ENCODE data around the gene DPH7. TPM values are rescaled to one million over a fixed set of nuclear protein-coding genes. Genes with fewer than 3 reads are reported as not detected.

DPH7 gene
- total RNA-seq, 2 donors from 2014 or later: 44.4 to 46.5 TPM

DNA sequence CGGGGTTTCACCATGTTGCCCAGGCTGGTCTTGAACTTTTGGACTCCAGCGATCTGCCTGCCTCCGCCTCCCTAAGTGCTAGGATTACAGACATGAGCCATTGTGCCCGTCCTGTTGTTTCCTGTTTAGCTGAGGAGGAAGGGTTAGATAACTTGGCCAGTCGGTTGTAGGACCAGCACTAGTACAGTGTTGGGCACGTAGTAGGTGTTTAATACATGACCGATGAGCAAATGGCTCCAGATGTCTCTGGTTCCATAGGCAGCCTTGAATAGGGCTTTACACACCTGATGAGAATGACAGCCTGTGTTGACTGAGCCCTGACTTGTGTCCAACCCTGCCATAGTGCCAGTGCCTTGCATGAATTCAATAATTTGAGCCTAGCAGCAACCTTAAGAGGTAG is 41.9 kb upstream of the DPH7 start:
- DNase-seq (no peak), ATAC-seq (no peak)
- Histone ChIP-seq H3K36me3 (replicated peaks in 1 of 2; ENCODE audit: insufficient read depth in 1 of 2, low read depth in 2 of 2) (no peaks in the 10 kb centered on the region), H3K27ac (no peak overlapping the region), H3K4me1 (peaks cover 24% of the 10 kb centered on the region), H3K9me3 (no peaks in the 10 kb centered on the region), H3K4me3 (no peak overlapping the region), H3K27me3 (no peaks in the 10 kb centered on the region)
- WGBS, 2 donors: 45 to 63% methylated on average over 7 of the region's 7 CpGs
- TF ChIP-seq, protein P1, sequence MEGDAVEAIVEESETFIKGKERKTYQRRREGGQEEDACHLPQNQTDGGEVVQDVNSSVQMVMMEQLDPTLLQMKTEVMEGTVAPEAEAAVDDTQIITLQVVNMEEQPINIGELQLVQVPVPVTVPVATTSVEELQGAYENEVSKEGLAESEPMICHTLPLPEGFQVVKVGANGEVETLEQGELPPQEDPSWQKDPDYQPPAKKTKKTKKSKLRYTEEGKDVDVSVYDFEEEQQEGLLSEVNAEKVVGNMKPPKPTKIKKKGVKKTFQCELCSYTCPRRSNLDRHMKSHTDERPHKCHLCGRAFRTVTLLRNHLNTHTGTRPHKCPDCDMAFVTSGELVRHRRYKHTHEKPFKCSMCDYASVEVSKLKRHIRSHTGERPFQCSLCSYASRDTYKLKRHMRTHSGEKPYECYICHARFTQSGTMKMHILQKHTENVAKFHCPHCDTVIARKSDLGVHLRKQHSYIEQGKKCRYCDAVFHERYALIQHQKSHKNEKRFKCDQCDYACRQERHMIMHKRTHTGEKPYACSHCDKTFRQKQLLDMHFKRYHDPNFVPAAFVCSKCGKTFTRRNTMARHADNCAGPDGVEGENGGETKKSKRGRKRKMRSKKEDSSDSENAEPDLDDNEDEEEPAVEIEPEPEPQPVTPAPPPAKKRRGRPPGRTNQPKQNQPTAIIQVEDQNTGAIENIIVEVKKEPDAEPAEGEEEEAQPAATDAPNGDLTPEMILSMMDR (IDR thresholded peaks at IDR 0.05): no peak
- TF ChIP-seq POLR2A (IDR thresholded peaks at IDR 0.05): no peak
- intact Hi-C loops (cut with DNase I): no loop called here

DNA sequence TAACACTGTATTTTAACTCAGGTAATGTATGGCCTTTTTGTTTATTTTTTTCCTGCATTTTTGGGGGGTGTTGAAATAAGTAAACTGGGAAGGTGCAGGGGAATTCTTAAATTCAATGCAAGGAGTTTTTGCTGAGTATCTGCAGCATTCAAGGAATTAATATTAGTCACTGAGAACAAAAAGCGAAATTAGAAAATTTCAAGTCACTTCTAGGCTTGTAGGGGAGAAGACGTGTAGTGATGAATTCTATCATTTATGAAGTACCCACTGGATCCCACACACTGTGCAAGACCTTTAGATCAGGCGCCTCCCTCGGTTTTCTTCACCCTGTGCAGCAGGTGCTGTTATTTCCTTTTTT is 41.3 kb upstream of the DPH7 start:
- peaks cover 29% of the 10 kb centered on the region for H3K4me1 ChIP-seq
- H3K9me3 ChIP-seq: no peaks in the 10 kb centered on the region
- H3K27ac ChIP-seq: peak overlapping the region in 2 of 4 donors; percentile 82 to 85
- WGBS, 2 donors: 51 to 58% methylated on average over 4 of the region's 4 CpGs
- H3K4me3 ChIP-seq: peak overlapping the region in 1 of 2 donors; percentile 53
- ATAC-seq (no peak), DNase-seq (no peak)
- no peaks in the 10 kb centered on the region for H3K27me3 ChIP-seq
- H3K36me3 ChIP-seq (replicated peaks in 1 of 2; ENCODE audit: insufficient read depth in 1 of 2, low read depth in 2 of 2): peaks cover 0 to 2% of the 10 kb centered on the region in 2 donors
- intact Hi-C loops (cut with DNase I): no loop called here
- no peak for TF ChIP-seq POLR2A (IDR thresholded peaks at IDR 0.05)
- TF ChIP-seq, protein P1 (IDR thresholded peaks at IDR 0.05): no peak

DNA sequence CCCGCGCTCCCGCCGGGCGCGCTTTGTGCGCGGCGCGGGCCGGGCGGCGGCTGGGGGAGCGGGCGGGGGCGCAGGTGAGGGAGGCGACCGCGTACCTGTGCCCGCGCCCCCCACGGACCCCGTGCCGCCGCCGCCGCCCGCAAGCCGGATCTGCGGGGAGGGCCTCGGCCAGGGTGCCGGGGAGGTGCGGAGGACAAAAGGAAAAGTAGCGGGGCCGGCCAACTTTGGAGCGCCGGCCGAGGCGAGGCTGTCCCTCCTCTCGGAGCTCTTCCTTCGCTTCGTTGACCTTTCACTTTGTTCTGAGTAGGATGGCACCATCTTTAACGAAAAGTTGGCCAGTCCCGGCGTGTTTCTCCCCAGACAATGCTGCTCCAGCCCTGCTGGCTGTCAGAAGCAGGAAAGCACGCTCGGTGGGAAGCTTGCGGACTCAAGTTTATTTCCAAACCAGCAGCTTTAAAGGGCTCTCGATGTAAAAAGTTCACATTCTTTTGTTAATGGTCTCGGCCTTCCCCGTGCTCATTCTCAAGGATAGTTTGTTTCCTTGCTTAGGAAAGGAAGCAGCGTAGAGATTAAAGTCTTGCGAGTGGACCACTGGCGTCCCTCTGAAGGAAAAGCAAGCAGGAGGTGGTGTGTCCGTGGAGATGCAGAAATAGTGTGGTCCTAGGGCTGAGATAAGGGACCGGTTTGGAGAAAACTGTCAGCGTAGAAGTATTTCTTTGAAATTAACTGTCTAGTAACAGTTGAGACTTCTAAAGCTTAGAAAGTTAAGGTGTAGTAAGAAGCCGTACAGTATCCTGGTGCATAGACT is 40.7 kb upstream of the DPH7 start:
- peak overlapping the region; percentile 31 to 53 for H3K4me3 ChIP-seq
- 1% methylated on average over 14 to 39 of the region's 58 CpGs for WGBS, 2 donors
- H3K9me3 ChIP-seq: no peaks in the 10 kb centered on the region
- peak overlapping the region; percentile 64 to 85 (median 74) for H3K27ac ChIP-seq
- TF ChIP-seq POLR2A (IDR thresholded peaks at IDR 0.05): peak in 1 of 3 donors; percentile 18
- TF ChIP-seq, protein P1 (IDR thresholded peaks at IDR 0.05): no peak
- intact Hi-C loops (cut with DNase I): no loop called here
- peaks cover 30% of the 10 kb centered on the region for H3K4me1 ChIP-seq
- H3K27me3 ChIP-seq: no peaks in the 10 kb centered on the region
- DNase-seq (peak in 3 of 4 donors; percentile 35 to 46 (median 44)), ATAC-seq (peak; percentile 1)
- peaks cover 0 to 4% of the 10 kb centered on the region in 2 donors for H3K36me3 ChIP-seq (replicated peaks in 1 of 2; ENCODE audit: insufficient read depth in 1 of 2, low read depth in 2 of 2)

DNA sequence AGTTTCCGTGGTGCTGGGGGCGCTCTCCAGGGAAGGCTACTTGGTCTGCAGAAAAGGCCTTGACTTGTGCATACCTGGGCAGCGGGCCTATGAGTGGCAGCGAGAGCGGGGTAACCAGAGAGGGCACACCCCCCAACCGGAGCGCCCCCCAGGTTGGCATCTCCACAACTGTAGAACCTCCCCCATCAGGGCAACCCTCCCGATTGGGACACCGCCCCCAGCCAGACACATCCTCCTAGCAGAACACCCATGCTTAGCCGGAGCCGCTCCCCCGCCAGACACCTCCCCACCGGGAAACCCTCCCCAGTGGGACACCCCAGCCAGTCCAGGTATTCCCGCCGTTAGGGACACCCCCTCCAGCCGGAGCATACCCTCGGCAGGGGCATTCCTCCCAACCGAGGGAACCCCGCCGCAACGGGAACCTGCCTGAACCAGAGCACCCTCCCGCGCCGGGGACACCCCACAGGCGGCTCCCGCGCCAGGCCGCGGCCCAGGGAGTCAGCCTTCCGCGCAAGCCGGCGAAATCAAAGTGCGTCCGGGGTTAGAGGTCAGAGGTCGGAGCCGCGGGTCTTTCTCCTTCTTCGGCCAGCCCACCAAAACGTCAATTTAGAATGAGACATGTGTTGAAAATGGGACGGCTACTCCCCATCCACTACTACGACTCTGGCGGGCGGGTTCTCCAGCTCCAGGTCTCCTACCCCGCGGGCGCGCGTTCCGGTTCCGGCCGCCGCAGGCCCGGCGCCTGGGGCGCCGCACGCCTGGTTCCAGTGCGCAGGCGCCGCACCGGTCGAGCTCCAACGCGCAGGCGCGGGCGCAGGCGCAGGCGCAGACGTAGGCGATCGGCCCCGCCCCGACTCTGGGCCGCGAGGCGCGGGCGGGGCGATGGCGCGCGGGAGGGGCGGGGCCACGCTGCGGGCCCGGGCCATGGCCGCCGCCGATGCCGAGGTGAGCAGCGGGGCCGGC is 39.7 kb upstream of the DPH7 start, which contains the start of gene EHMT1:
Gene EHMT1 (plus strand): TSS at position 901 of the 963 bp plus-strand sequence. CDS start 24 bp downstream, at position 925.
- intact Hi-C loops (cut with DNase I): no loop called here
- Histone ChIP-seq H3K9me3 (no peaks in the 10 kb centered on the region), H3K4me3 (peak within 1 kb of the TSS; percentile 57 to 82), H3K27ac (peak within 1 kb of the TSS; percentile 75 to 96 (median 92)), H3K36me3 (replicated peaks in 1 of 2; ENCODE audit: insufficient read depth in 1 of 2, low read depth in 2 of 2) (peaks cover 0 to 9% of the 10 kb centered on the region in 2 donors), H3K27me3 (no peaks in the 10 kb centered on the region), H3K4me1 (peaks cover 39% of the 10 kb centered on the region)
- ATAC-seq (peak; percentile 95), DNase-seq (peak; percentile 84 to 91 (median 88))
- TF ChIP-seq, protein P1 (IDR thresholded peaks at IDR 0.05): peak in 1 of 7 experiments; percentile 15
- peak; percentile 36 to 72 (median 69) for TF ChIP-seq POLR2A (IDR thresholded peaks at IDR 0.05)
- 0 to 1% methylated on average over 1 to 53 of the region's 94 CpGs for WGBS, 2 donors
